Gastrocnemius medialis (tissue), 4 donors: ENCODE data around the gene ENC1. TPM values are rescaled to one million over a fixed set of nuclear protein-coding genes. Genes with fewer than 3 reads are reported as not detected.

Experiments used
- ATAC-seq, 2 donors: fragments of 150-250 bp; one replicate each; pipeline ENCODE4 v1.9.1; 2016
- DNase-seq, 2 donors: peaks; one replicate each; pipeline ENCODE4 v3.0.0-alpha.2; 2019
- H3K27ac ChIP-seq, 4 donors: fragments of 200-600 bp; sonication (generic); 1 replicate in 1 of 4; 2 replicates in 3 of 4; pipeline ENCODE4 v1.5.1; 2016 to 2018; ENCODE audit warnings: mild to moderate bottlenecking in 2 of 4, moderate library complexity in 1 of 4
- H3K27me3 ChIP-seq, 3 donors: fragments of 200-600 bp; sonication (generic) in 2 of 3; 1 replicate in 1 of 3; 2 replicates in 2 of 3; pipeline versions ENCODE4 v1.5.1 to v1.6.0; 2016 to 2019; ENCODE audit warnings: mild to moderate bottlenecking in 1 of 3, moderate library complexity in 1 of 3
- H3K36me3 ChIP-seq, 2 donors: fragments of 200-600 bp; sonication (generic) in 1 of 2; one replicate each; pipeline ENCODE4 v1.5.1; 2017 to 2018
- H3K4me1 ChIP-seq, 2 donors: fragments of 200-600 bp; sonication (generic) in 1 of 2; one replicate each; pipeline ENCODE4 v1.5.1; 2016 to 2017; ENCODE audit warnings: mild to moderate bottlenecking in 2 of 2
- H3K4me3 ChIP-seq, 4 donors: fragments of 200-600 bp; sonication (generic) in 3 of 4; 1 replicate in 1 of 4; 2 replicates in 3 of 4; pipeline ENCODE4 v1.5.1; 2016 to 2019; ENCODE audit warnings: mild to moderate bottlenecking in 2 of 4
- H3K9me3 ChIP-seq, 3 donors: fragments of 200-600 bp; sonication (generic) in 2 of 3; 1 replicate in 1 of 3; 2 replicates in 2 of 3; pipeline ENCODE4 v1.5.1; 2016 to 2019
- POLR2A ChIP-seq, 2 donors: fragments of 450-650 bp; IDR thresholded peaks; one replicate each; pipeline ENCODE4 v1.6.1; 2017; ENCODE audit warnings: antibody characterized with exemption in 2 of 2, mild to moderate bottlenecking in 2 of 2, moderate library complexity in 2 of 2
- in situ Hi-C, 4 donors: fragments of 200-750 bp; cut with MboI; loops; one replicate each; pipeline versions ENCODE4 v1.15.0 to v1.8.0; 2017; ENCODE audit warnings: low sequenced_read_pairs in 4 of 4
- intact Hi-C: fragments of 100-400 bp; cut with DNase I; formaldehyde crosslinking; loops from one replicate; pipeline ENCODE4 v1.15.1; 2023; ENCODE audit warnings: low total_unique reads
- total RNA-seq, 4 donors: library from RNA; depleted of rRNA; stranded (reverse); fragments of >200 nt; gene quantifications; one replicate each; pipeline versions ENCODE4 v1.1.0 to v1.2.3, GENCODE V29; 2016
- TF ChIP-seq, protein P1 (sequence below), 5 experiments: fragments of 450-650 bp in 3 of 5; fragments of 200-600 bp in 2 of 5; sonication (generic) in 2 of 5; IDR thresholded peaks in 4 of 5; conservative IDR thresholded peaks in 1 of 5; 1 replicate in 4 of 5; 2 replicates in 1 of 5; pipeline ENCODE4 v1.5.1; 2016 to 2019; ENCODE audit warnings: antibody characterized with exemption in 5 of 5, mild to moderate bottlenecking in 3 of 5, moderate library complexity in 3 of 5

The ENC1 gene
- total RNA-seq, 4 donors from 2014 or later, result 2.2 to 3.4 (median 2.5) TPM

DNA sequence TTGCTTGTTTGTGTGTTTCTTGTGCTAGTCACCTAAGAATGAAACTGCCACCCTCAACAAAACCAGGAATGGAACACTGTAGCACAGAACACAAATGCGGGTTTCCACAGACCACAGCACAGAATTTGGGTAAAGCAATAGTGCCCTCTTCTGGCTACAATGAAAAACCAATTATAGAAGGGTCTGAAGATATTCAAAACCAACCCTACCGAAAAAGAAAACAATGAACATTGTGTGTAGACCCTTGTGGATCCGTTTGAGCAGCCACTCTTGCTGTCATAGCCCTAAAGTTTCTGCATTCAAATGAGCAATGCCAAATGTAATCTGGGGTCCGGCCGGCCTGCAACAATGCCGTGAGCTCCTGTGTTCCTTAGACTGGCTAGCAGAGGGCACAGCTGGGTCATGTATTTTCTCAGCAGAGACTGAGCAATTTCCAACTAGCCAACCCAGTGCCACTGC lies 8.3 kb upstream of the ENC1 start:
- Histone ChIP-seq H3K36me3 (no peaks in the 10 kb centered on the region), H3K4me3 (no peak overlapping the region), H3K27me3 (no peaks in the 10 kb centered on the region), H3K4me1 (peaks cover 0 to 3% of the 10 kb centered on the region in 2 donors), H3K9me3 (no peaks in the 10 kb centered on the region), H3K27ac (no peak overlapping the region)
- in situ Hi-C loops, result loop anchor here (5.0 to 25.0 kb wide), 9 partner anchors 237 to 1064 kb away; no protein-coding TSS in a partner anchor
- TF ChIP-seq, protein P1, sequence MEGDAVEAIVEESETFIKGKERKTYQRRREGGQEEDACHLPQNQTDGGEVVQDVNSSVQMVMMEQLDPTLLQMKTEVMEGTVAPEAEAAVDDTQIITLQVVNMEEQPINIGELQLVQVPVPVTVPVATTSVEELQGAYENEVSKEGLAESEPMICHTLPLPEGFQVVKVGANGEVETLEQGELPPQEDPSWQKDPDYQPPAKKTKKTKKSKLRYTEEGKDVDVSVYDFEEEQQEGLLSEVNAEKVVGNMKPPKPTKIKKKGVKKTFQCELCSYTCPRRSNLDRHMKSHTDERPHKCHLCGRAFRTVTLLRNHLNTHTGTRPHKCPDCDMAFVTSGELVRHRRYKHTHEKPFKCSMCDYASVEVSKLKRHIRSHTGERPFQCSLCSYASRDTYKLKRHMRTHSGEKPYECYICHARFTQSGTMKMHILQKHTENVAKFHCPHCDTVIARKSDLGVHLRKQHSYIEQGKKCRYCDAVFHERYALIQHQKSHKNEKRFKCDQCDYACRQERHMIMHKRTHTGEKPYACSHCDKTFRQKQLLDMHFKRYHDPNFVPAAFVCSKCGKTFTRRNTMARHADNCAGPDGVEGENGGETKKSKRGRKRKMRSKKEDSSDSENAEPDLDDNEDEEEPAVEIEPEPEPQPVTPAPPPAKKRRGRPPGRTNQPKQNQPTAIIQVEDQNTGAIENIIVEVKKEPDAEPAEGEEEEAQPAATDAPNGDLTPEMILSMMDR (IDR thresholded peaks at IDR 0.05 in 4 of 5, conservative IDR thresholded peaks at IDR 0.05 in 1 of 5), result peak; percentile 71 to 81 (median 76)
- no peak for TF ChIP-seq POLR2A (IDR thresholded peaks at IDR 0.05)
- ATAC-seq (peak; percentile 87 to 96), DNase-seq (no peak)
- intact Hi-C loops, result loop anchor here (1.0 to 10.0 kb wide), 3 partner anchors 444 to 747 kb away; no protein-coding TSS in a partner anchor

DNA sequence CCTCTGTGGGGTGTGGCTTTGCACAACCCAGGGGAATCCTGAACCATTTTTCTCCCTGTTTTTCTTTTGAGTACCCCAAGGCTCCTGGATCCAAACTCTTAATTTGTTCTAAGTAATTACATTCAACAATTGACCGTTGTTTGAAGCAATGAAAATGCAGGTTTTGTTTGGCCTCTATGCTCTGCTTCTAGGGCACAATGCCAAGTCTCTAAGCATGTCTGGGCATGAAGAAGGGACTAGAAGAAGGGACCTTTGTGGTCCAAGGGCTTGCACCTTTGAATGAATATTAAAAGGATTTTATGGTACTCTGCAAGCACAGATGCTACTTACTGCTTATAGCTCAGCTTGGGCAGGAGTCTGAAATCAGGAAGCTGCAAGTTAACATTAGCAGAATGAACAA lies 6.6 kb upstream of the ENC1 start:
- no peak for TF ChIP-seq POLR2A (IDR thresholded peaks at IDR 0.05)
- TF ChIP-seq, protein P1 (IDR thresholded peaks at IDR 0.05 in 4 of 5, conservative IDR thresholded peaks at IDR 0.05 in 1 of 5), result no peak

DNA sequence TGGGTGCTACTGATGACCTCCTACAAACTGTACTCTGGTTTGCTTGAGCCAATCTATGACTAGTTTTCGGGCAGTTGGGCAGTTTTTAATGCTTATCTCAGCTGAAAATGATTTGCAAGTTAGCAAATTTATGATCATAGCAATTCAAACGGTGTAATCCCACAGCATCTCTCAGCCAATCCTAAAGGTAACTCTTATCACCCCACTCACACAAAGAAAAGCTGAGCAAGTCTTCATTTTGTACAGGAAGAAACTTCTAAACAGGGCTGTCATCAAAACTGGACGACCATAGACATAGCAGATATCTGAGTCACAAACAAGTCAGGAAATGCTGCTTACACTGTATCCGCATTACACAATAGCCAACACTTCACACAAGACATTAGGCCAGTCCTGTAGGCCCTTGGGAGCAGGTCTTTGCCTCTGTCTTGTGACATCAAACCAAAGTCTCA lies 2.6 kb upstream of the ENC1 start:
- Histone ChIP-seq H3K4me1 (peaks cover 19 to 20% of the 10 kb centered on the region in 2 donors), H3K27ac (no peak overlapping the region), H3K9me3 (no peaks in the 10 kb centered on the region), H3K4me3 (no peak overlapping the region), H3K27me3 (no peaks in the 10 kb centered on the region), H3K36me3 (no peaks in the 10 kb centered on the region)
- DNase-seq (no peak), ATAC-seq (no peak)
- intact Hi-C loops, result loop anchor here (5.0 to 10.0 kb wide), 2 partner anchors 438 to 586 kb away; no protein-coding TSS in a partner anchor
- in situ Hi-C loops, result loop anchor here (5.0 to 25.0 kb wide), 7 partner anchors 231 to 1058 kb away; no protein-coding TSS in a partner anchor
- TF ChIP-seq POLR2A (IDR thresholded peaks at IDR 0.05), result no peak
- TF ChIP-seq, protein P1 (IDR thresholded peaks at IDR 0.05 in 4 of 5, conservative IDR thresholded peaks at IDR 0.05 in 1 of 5), result no peak

More for the DNA sequence above, 6.6 kb upstream of the ENC1 start:
- Histone ChIP-seq H3K27ac (no peak overlapping the region), H3K4me1 (peaks cover 3 to 4% of the 10 kb centered on the region in 2 donors), H3K9me3 (no peaks in the 10 kb centered on the region), H3K4me3 (no peak overlapping the region), H3K36me3 (no peaks in the 10 kb centered on the region), H3K27me3 (no peaks in the 10 kb centered on the region)
- intact Hi-C loops, result loop anchor here (10.0 kb wide), 1 partner anchor 442 kb away; no protein-coding TSS in a partner anchor
- no peak for DNase-seq
- in situ Hi-C loops, result loop anchor here (5.0 to 25.0 kb wide), 9 partner anchors 235 to 1062 kb away; no protein-coding TSS in a partner anchor
- no peak for ATAC-seq

DNA sequence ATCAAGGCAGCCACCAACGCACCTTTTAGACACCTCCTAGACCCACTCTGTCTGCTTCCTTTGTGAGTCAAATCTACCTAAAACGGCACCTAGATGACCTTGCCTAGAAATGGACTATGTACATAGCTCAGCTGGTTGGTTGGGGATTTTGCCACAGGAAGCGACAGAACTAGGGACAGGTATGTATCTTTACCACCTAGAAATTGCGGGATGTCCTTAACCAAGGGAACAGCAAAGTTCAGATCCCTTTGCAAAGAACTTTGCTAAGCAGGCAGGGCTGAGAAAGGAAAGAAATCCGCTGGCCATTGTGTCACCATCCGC lies 2.0 kb upstream of the ENC1 start:
- Histone ChIP-seq H3K27ac (no peak overlapping the region), H3K4me1 (peaks cover 23 to 25% of the 10 kb centered on the region in 2 donors), H3K9me3 (no peaks in the 10 kb centered on the region), H3K27me3 (no peaks in the 10 kb centered on the region), H3K4me3 (no peak overlapping the region), H3K36me3 (no peaks in the 10 kb centered on the region)
- no peak for ATAC-seq
- in situ Hi-C loops (loop anchor here (5.0 to 25.0 kb wide), 7 partner anchors 230 to 1058 kb away; no protein-coding TSS in a partner anchor), intact Hi-C loops (loop anchor here (5.0 to 10.0 kb wide), 2 partner anchors 438 to 585 kb away; no protein-coding TSS in a partner anchor)
- no peak for TF ChIP-seq POLR2A (IDR thresholded peaks at IDR 0.05)
- TF ChIP-seq, protein P1 (IDR thresholded peaks at IDR 0.05 in 4 of 5, conservative IDR thresholded peaks at IDR 0.05 in 1 of 5), result no peak
- no peak for DNase-seq
